ENCODE measurements around the gene TBC1D21.

TBC1D21 gene

GRCh38 chr15:73862276-73862675, 11.1 kb upstream of the TBC1D21 start:
- TF ChIP-seq CTCF (IDR thresholded peaks at IDR 0.05), result no peak

- TF ChIP-seq CTCF (IDR thresholded peaks at IDR 0.05), result no peak
Observed at GRCh38 chr15:73865379-73865778, 8.0 kb upstream of the TBC1D21 start.

GRCh38 chr15:73865904-73866303, 7.5 kb upstream of the TBC1D21 start:
- TF ChIP-seq CTCF (IDR thresholded peaks at IDR 0.05), result no peak

- no peak for TF ChIP-seq CTCF (IDR thresholded peaks at IDR 0.05)
Observed at GRCh38 chr15:73866481-73866880, 6.9 kb upstream of the TBC1D21 start.

- no peak for TF ChIP-seq CTCF (IDR thresholded peaks at IDR 0.05)
Observed at GRCh38 chr15:73866881-73867410, 6.4 kb upstream of the TBC1D21 start.

- TF ChIP-seq CTCF (IDR thresholded peaks at IDR 0.05), result no peak
Observed at GRCh38 chr15:73867426-73867825, 5.9 kb upstream of the TBC1D21 start.

GRCh38 chr15:73867956-73868355, 5.4 kb upstream of the TBC1D21 start:
- TF ChIP-seq CTCF (IDR thresholded peaks at IDR 0.05), result no peak

Data from LNCAP (cell line).